HUES64 (cell line): ENCODE data around the gene CACNA1G.

ENCODE experiments used
- H3K27ac ChIP-seq: 2 replicates; pipeline ENCODE4 v1.7.0; 2013; ENCODE audit warnings: low read depth, low read length, inconsistent platforms
- H3K27me3 ChIP-seq: 2 replicates; pipeline ENCODE4 v1.6.1; 2013; ENCODE audit warnings: mild to moderate bottlenecking, low read length; ENCODE audit not compliant: insufficient read depth
- H3K36me3 ChIP-seq: 2 replicates; pipeline ENCODE4 v1.6.1; 2013; ENCODE audit warnings: mild to moderate bottlenecking, low read length; ENCODE audit not compliant: insufficient read depth
- H3K4me1 ChIP-seq: 2 replicates; pipeline ENCODE4 v1.6.1; 2013; ENCODE audit warnings: mild to moderate bottlenecking, low read length, moderate library complexity; ENCODE audit not compliant: insufficient read depth
- H3K4me3 ChIP-seq: 2 replicates; pipeline ENCODE4 v1.5.1; 2013; ENCODE audit warnings: mild to moderate bottlenecking, low read length, moderate library complexity
- H3K9ac ChIP-seq: 2 replicates; pipeline ENCODE4 v1.6.1; 2013; ENCODE audit warnings: mild to moderate bottlenecking, low read depth, low read length
- H3K9me3 ChIP-seq: 2 replicates; pipeline ENCODE4 v1.6.1; 2013; ENCODE audit warnings: low read depth, low read length; ENCODE audit not compliant: insufficient read depth
- WGBS: fragments of 150-250, 120-280 bp; methylation state at CpG from one replicate; pipeline ENCODE4 v1.1.7; 2013; ENCODE audit warnings: missing lambda C conversion rate; 5-methylcytosine and 5-hydroxymethylcytosine counted together

CACNA1G gene

GRCh38 chr17:50607522-50608175 is 47.1 kb downstream of the CACNA1G start:
- WGBS, result 89% methylated on average over 19 of the region's 19 CpGs
- Histone ChIP-seq H3K36me3 (no peaks in the 10 kb centered on the region), H3K4me1 (peaks cover 5% of the 10 kb centered on the region; the same call in 1 of the 2 replicates), H3K9me3 (no peaks in the 10 kb centered on the region), H3K27me3 (no peaks in the 10 kb centered on the region), H3K4me3 (no peak overlapping the region), H3K9ac (no peak overlapping the region), H3K27ac (no peak overlapping the region)

GRCh38 chr17:50608700-50609379 is 48.3 kb downstream of the CACNA1G start:
- H3K36me3 ChIP-seq, result no peaks in the 10 kb centered on the region
- H3K4me3 ChIP-seq, result no peak overlapping the region
- H3K9ac ChIP-seq, result no peak overlapping the region
- WGBS, result 80% methylated on average over 17 of the region's 22 CpGs
- no peak overlapping the region for H3K27ac ChIP-seq
- H3K9me3 ChIP-seq, result no peaks in the 10 kb centered on the region
- H3K4me1 ChIP-seq, result peaks cover 5% of the 10 kb centered on the region; the same call in 1 of the 2 replicates
- no peaks in the 10 kb centered on the region for H3K27me3 ChIP-seq

- Histone ChIP-seq H3K9me3 (no peaks in the 10 kb centered on the region), H3K36me3 (no peaks in the 10 kb centered on the region), H3K4me3 (no peak overlapping the region), H3K9ac (no peak overlapping the region), H3K27ac (no peak overlapping the region), H3K27me3 (no peaks in the 10 kb centered on the region), H3K4me1 (peaks cover 3% of the 10 kb centered on the region; the same call in 1 of the 2 replicates)
- WGBS, result 89% methylated on average over 24 of the region's 24 CpGs
These were observed 49.0 kb downstream of the CACNA1G start for GRCh38 chr17:50609380-50610074.

GRCh38 chr17:50611634-50612033 is 51.1 kb downstream of the CACNA1G start:
- H3K27me3 ChIP-seq, result no peaks in the 10 kb centered on the region

GRCh38 chr17:50612281-50612680 is 51.8 kb downstream of the CACNA1G start:
- Histone ChIP-seq H3K9ac (no peak overlapping the region), H3K27me3 (no peaks in the 10 kb centered on the region), H3K4me1 (no peaks in the 10 kb centered on the region), H3K36me3 (no peaks in the 10 kb centered on the region), H3K4me3 (no peak overlapping the region), H3K27ac (no peak overlapping the region), H3K9me3 (no peaks in the 10 kb centered on the region)
- WGBS, result 84% methylated on average over 12 of the region's 12 CpGs

More at GRCh38 chr17:50611634-50612033, 51.1 kb downstream of the CACNA1G start:
- no peak overlapping the region for H3K9ac ChIP-seq
- H3K27ac ChIP-seq, result no peak overlapping the region
- no peaks in the 10 kb centered on the region for H3K9me3 ChIP-seq
- H3K4me1 ChIP-seq, result no peaks in the 10 kb centered on the region
- no peaks in the 10 kb centered on the region for H3K36me3 ChIP-seq
- H3K4me3 ChIP-seq, result no peak overlapping the region
- 91% methylated on average over 6 of the region's 6 CpGs for WGBS

- H3K4me3 ChIP-seq, result no peak overlapping the region
- no peak overlapping the region for H3K27ac ChIP-seq
- H3K9ac ChIP-seq, result no peak overlapping the region
- H3K4me1 ChIP-seq, result no peaks in the 10 kb centered on the region
- H3K27me3 ChIP-seq, result no peaks in the 10 kb centered on the region
- 81% methylated on average over 25 of the region's 26 CpGs for WGBS
- H3K9me3 ChIP-seq, result no peaks in the 10 kb centered on the region
- no peaks in the 10 kb centered on the region for H3K36me3 ChIP-seq
These were observed 52.8 kb downstream of the CACNA1G start for GRCh38 chr17:50613007-50613992.

- 84% methylated on average over 11 of the region's 11 CpGs for WGBS
- no peaks in the 10 kb centered on the region for H3K36me3 ChIP-seq
- no peak overlapping the region for H3K4me3 ChIP-seq
- no peak overlapping the region for H3K27ac ChIP-seq
- H3K9ac ChIP-seq, result no peak overlapping the region
- H3K4me1 ChIP-seq, result no peaks in the 10 kb centered on the region; the same call in 1 of the 2 replicates
- H3K9me3 ChIP-seq, result no peaks in the 10 kb centered on the region
- no peaks in the 10 kb centered on the region for H3K27me3 ChIP-seq
These were observed 54.0 kb downstream of the CACNA1G start for GRCh38 chr17:50614471-50615051.

GRCh38 chr17:50615828-50616227 is 55.3 kb downstream of the CACNA1G start:
- Histone ChIP-seq H3K4me1 (no peaks in the 10 kb centered on the region; the same call in 1 of the 2 replicates), H3K9ac (no peak overlapping the region)
- 87% methylated on average over 7 of the region's 7 CpGs for WGBS

GRCh38 chr17:50618300-50618699 is 57.8 kb downstream of the CACNA1G start:
- Histone ChIP-seq H3K27me3 (peaks cover 7% of the 10 kb centered on the region; the same call in 1 of the 2 replicates), H3K27ac (no peak overlapping the region), H3K9ac (no peak overlapping the region), H3K4me1 (peaks cover 10% of the 10 kb centered on the region), H3K36me3 (no peaks in the 10 kb centered on the region), H3K9me3 (no peaks in the 10 kb centered on the region), H3K4me3 (no peak overlapping the region)
- WGBS, result 82% methylated on average over 4 of the region's 4 CpGs

More at GRCh38 chr17:50615828-50616227, 55.3 kb downstream of the CACNA1G start:
- Histone ChIP-seq H3K27me3 (0 out of 2 replicates have a peak, but pooled peaks cover 2% of the 10 kb centered on the region), H3K4me3 (no peak overlapping the region), H3K36me3 (no peaks in the 10 kb centered on the region), H3K27ac (no peak overlapping the region), H3K9me3 (no peaks in the 10 kb centered on the region)

- peaks cover 10% of the 10 kb centered on the region for H3K4me1 ChIP-seq
- H3K36me3 ChIP-seq, result no peaks in the 10 kb centered on the region
- H3K27me3 ChIP-seq, result peaks cover 7% of the 10 kb centered on the region; the same call in 1 of the 2 replicates
- H3K9me3 ChIP-seq, result no peaks in the 10 kb centered on the region
- 85% methylated on average over 9 of the region's 11 CpGs for WGBS
- H3K9ac ChIP-seq, result no peak overlapping the region
- H3K27ac ChIP-seq, result no peak overlapping the region
- no peak overlapping the region for H3K4me3 ChIP-seq
These were observed 58.4 kb downstream of the CACNA1G start for GRCh38 chr17:50618941-50619340.
